ENCODE measurements around the gene EGR1.
A peak's percentile ranks its signal among the peaks of the same experiment; 100 is the strongest.

Gene EGR1

GRCh38 chr5:138460032-138460693 lies 5.1 kb upstream of the EGR1 start:
- H3K27ac ChIP-seq = no peak overlapping the region
- TF ChIP-seq ZFX (IDR thresholded peaks at IDR 0.05) = no peak
- TF ChIP-seq CTCF (conservative IDR thresholded peaks at IDR 0.05) = no peak

GRCh38 chr5:138461343-138462125 lies 3.7 kb upstream of the EGR1 start:
- H3K27ac ChIP-seq = peak overlapping the region; percentile 15; the same call in 1 of the 2 replicates
- TF ChIP-seq ZFX (IDR thresholded peaks at IDR 0.05) (no peak), CTCF (conservative IDR thresholded peaks at IDR 0.05) (no peak; the same call in 1 of the 2 replicates)

- no peak for TF ChIP-seq ZFX (IDR thresholded peaks at IDR 0.05)
- TF ChIP-seq CTCF (conservative IDR thresholded peaks at IDR 0.05) = no peak
- peak overlapping the region; percentile 89 for H3K27ac ChIP-seq
Observed at GRCh38 chr5:138463419-138464007, 1.8 kb upstream of the EGR1 start.

GRCh38 chr5:138464008-138464387 lies 1.3 kb upstream of the EGR1 start:
- H3K27ac ChIP-seq = peak overlapping the region; percentile 89
- TF ChIP-seq CTCF (conservative IDR thresholded peaks at IDR 0.05) (peak; percentile 99), ZFX (IDR thresholded peaks at IDR 0.05) (no peak)

GRCh38 chr5:138464388-138465260 lies 655 bp upstream of the EGR1 start:
- H3K27ac ChIP-seq = peak overlapping the region; percentile 89
- TF ChIP-seq CTCF (conservative IDR thresholded peaks at IDR 0.05) = peak; percentile 88
- no peak; the same call in 1 of the 2 replicates for TF ChIP-seq ZFX (IDR thresholded peaks at IDR 0.05)

- H3K27ac ChIP-seq = no peak overlapping the region; the same call in 1 of the 2 replicates
- no peak for TF ChIP-seq ZFX (IDR thresholded peaks at IDR 0.05)
- TF ChIP-seq CTCF (conservative IDR thresholded peaks at IDR 0.05) = no peak
Observed at GRCh38 chr5:138466125-138466899, 1.0 kb downstream of the EGR1 start.
